ENCODE measurements around the gene PHACTR2. TPM values are rescaled to one million over a fixed set of nuclear protein-coding genes. Genes with fewer than 3 reads are reported as not detected.

The PHACTR2 gene
- total RNA-seq, 2 donors from 2014 or later, result 17.9 to 35.6 TPM

- H3K27ac ChIP-seq, result no peak overlapping the region
- 89% methylated on average over 3 of the region's 3 CpGs for WGBS, 2 donors
These were observed 29.9 kb downstream of the PHACTR2 start for GRCh38 chr6:143707697-143708096.

GRCh38 chr6:143708889-143709288, 31.1 kb downstream of the PHACTR2 start:
- no peaks in the 10 kb centered on the region for H3K36me3 ChIP-seq (replicated peaks in 1 of 2; ENCODE audit: insufficient read depth in 1 of 2, low read depth in 2 of 2)
- no peak overlapping the region for H3K27ac ChIP-seq
- no peaks in the 10 kb centered on the region for H3K4me1 ChIP-seq
- DNase-seq, result no peak
- no peak overlapping the region for H3K4me3 ChIP-seq
- 88 to 100% methylated on average over 1 of the region's 1 CpG for WGBS, 2 donors
- no peaks in the 10 kb centered on the region for H3K9me3 ChIP-seq
- no peaks in the 10 kb centered on the region for H3K27me3 ChIP-seq
- no peak for ATAC-seq
- intact Hi-C loops (cut with DNase I), result no loop called here
- TF ChIP-seq CTCF (IDR thresholded peaks at IDR 0.05), result no peak
- TF ChIP-seq POLR2A (IDR thresholded peaks at IDR 0.05), result no peak

More at GRCh38 chr6:143707697-143708096, 29.9 kb downstream of the PHACTR2 start:
- H3K4me3 ChIP-seq, result no peak overlapping the region
- no peaks in the 10 kb centered on the region for H3K36me3 ChIP-seq (replicated peaks in 1 of 2; ENCODE audit: insufficient read depth in 1 of 2, low read depth in 2 of 2)
- H3K9me3 ChIP-seq, result no peaks in the 10 kb centered on the region
- intact Hi-C loops (cut with DNase I), result no loop called here
- no peak for DNase-seq
- no peak for ATAC-seq
- no peaks in the 10 kb centered on the region for H3K4me1 ChIP-seq
- no peak for TF ChIP-seq POLR2A (IDR thresholded peaks at IDR 0.05)
- no peak for TF ChIP-seq CTCF (IDR thresholded peaks at IDR 0.05)
- no peaks in the 10 kb centered on the region for H3K27me3 ChIP-seq

GRCh38 chr6:143711714-143712113, 33.9 kb downstream of the PHACTR2 start:
- no peaks in the 10 kb centered on the region for H3K27me3 ChIP-seq
- H3K4me1 ChIP-seq, result no peaks in the 10 kb centered on the region
- WGBS, 2 donors, result 92 to 93% methylated on average over 3 of the region's 3 CpGs
- no peak for TF ChIP-seq CTCF (IDR thresholded peaks at IDR 0.05)
- no peak for TF ChIP-seq POLR2A (IDR thresholded peaks at IDR 0.05)
- no peak overlapping the region for H3K4me3 ChIP-seq
- no peaks in the 10 kb centered on the region for H3K36me3 ChIP-seq (replicated peaks in 1 of 2; ENCODE audit: insufficient read depth in 1 of 2, low read depth in 2 of 2)
- H3K9me3 ChIP-seq, result no peaks in the 10 kb centered on the region
- DNase-seq, result no peak
- intact Hi-C loops (cut with DNase I), result no loop called here
- no peak overlapping the region for H3K27ac ChIP-seq
- ATAC-seq, result no peak

- no peaks in the 10 kb centered on the region for H3K36me3 ChIP-seq (replicated peaks in 1 of 2; ENCODE audit: insufficient read depth in 1 of 2, low read depth in 2 of 2)
- intact Hi-C loops (cut with DNase I), result no loop called here
- DNase-seq, result no peak
- no peaks in the 10 kb centered on the region for H3K27me3 ChIP-seq
- no peak for ATAC-seq
- 78 to 84% methylated on average over 1 of the region's 1 CpG for WGBS, 2 donors
- no peak overlapping the region for H3K4me3 ChIP-seq
- no peaks in the 10 kb centered on the region for H3K9me3 ChIP-seq
- no peak for TF ChIP-seq CTCF (IDR thresholded peaks at IDR 0.05)
- TF ChIP-seq POLR2A (IDR thresholded peaks at IDR 0.05), result no peak
- no peaks in the 10 kb centered on the region for H3K4me1 ChIP-seq
- no peak overlapping the region for H3K27ac ChIP-seq
These were observed 40.7 kb downstream of the PHACTR2 start for GRCh38 chr6:143718472-143718871.

GRCh38 chr6:143721642-143722041, 43.9 kb downstream of the PHACTR2 start:
- DNase-seq (no peak), ATAC-seq (no peak)
- TF ChIP-seq CTCF (IDR thresholded peaks at IDR 0.05) (no peak), POLR2A (IDR thresholded peaks at IDR 0.05) (no peak)
- H3K36me3 ChIP-seq (replicated peaks in 1 of 2; ENCODE audit: insufficient read depth in 1 of 2, low read depth in 2 of 2), result no peaks in the 10 kb centered on the region
- no peaks in the 10 kb centered on the region for H3K4me1 ChIP-seq
- intact Hi-C loops (cut with DNase I), result no loop called here
- H3K27me3 ChIP-seq, result no peaks in the 10 kb centered on the region
- H3K27ac ChIP-seq, result no peak overlapping the region
- H3K4me3 ChIP-seq, result no peak overlapping the region
- no peaks in the 10 kb centered on the region for H3K9me3 ChIP-seq

Measured in body of pancreas (tissue), 4 donors.